ENCODE results near the gene EYA4.

- TF ChIP-seq, protein P1, sequence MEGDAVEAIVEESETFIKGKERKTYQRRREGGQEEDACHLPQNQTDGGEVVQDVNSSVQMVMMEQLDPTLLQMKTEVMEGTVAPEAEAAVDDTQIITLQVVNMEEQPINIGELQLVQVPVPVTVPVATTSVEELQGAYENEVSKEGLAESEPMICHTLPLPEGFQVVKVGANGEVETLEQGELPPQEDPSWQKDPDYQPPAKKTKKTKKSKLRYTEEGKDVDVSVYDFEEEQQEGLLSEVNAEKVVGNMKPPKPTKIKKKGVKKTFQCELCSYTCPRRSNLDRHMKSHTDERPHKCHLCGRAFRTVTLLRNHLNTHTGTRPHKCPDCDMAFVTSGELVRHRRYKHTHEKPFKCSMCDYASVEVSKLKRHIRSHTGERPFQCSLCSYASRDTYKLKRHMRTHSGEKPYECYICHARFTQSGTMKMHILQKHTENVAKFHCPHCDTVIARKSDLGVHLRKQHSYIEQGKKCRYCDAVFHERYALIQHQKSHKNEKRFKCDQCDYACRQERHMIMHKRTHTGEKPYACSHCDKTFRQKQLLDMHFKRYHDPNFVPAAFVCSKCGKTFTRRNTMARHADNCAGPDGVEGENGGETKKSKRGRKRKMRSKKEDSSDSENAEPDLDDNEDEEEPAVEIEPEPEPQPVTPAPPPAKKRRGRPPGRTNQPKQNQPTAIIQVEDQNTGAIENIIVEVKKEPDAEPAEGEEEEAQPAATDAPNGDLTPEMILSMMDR (conservative IDR thresholded peaks at IDR 0.05; ENCODE audit: low read length): no peak
- TF ChIP-seq EZH2phosphoT487 (IDR thresholded peaks at IDR 0.05; ENCODE audit: borderline replicate concordance): no peak
Observed at GRCh38 chr6:133423242-133423641, 182.1 kb downstream of the EYA4 start.
